HT-29 (cell line): ENCODE data around the gene GAS6. TPM values are rescaled to one million over a fixed set of nuclear protein-coding genes. Genes with fewer than 3 reads are reported as not detected.

Experiments used
- DNase-seq: peaks from one replicate; pipeline ENCODE4 v3.0.0-alpha.2; 2015; ENCODE audit warnings: low spot score
- total RNA-seq: library from RNA; depleted of rRNA; stranded (reverse); fragments of >200 nt; shearing (Covaris generic); gene quantifications from 2 replicates; pipeline ENCODE4 v1.2.3, GENCODE V29; 2014

Gene GAS6
- total RNA-seq, 1 experiment from 2014 or later: 1.4 TPM

- DNase-seq: no peak
Observed at GRCh38 chr13:113887700-113888201, 23.9 kb upstream of the GAS6 start.

- DNase-seq: no peak
Observed at GRCh38 chr13:113886561-113887112, 22.8 kb upstream of the GAS6 start.

DNA sequence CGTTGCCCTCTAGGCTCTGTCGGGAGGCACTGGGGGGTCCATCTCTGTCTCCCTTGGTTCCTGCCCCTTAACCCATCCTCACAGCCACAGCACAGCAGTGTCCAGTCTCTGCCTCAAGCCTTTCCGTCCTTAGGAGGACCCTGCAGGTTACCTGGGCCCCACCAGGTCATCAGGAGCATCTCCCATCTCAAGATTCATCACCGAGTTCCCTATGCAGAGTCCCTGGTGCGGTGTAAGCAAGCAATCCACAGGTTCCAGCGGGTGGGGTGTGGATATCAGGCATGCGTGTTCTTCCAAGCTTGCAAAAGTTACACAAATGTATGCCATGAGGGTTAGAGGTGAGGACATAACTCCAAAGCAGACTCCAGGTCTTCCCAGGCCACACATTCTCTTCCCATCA lies 20.9 kb upstream of the GAS6 start:
- no peak for DNase-seq

DNA sequence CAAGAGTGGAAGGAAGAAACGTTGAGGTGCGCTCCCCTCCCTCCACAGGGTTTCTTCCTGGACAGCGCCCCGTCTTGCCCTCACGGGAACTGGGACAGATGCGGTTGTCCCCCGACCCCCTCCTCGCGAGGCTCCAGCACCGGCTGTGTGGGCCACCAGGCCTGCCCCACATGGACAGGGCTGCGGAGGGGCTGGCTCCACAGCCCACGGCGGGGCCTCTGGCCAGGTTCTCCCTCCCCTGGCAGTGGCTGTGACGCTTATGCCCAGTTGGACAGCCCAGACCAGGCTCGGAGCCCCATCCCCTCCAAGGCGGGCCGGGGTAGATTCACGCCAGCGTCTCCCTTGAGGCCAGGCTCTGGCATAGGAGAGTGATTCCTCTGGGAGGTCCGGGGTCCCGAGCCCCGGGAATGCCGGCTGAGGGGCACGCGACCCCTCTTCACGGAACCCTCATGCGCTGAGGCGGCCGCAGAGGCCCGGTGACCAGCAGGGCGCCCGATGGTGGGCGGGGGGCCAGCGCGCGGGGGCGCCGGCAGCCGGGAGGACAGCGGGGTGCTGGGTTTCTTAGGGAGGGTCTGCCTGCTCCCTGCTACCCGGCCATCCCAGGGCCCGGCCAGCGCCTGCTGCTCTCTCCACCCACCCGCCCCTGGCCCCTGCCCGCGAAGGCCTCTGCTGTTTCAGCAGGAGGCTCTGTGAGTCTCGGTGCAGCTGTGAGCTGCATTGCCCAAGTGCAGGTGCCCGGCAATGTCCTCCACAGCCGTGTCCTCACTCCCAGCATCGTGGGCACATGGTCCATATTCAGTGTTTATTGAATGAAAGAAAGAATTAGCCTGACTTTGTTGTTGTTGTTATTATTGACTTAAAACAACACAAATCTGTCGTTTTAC lies 20.3 kb upstream of the GAS6 start:
- no peak for DNase-seq

DNA sequence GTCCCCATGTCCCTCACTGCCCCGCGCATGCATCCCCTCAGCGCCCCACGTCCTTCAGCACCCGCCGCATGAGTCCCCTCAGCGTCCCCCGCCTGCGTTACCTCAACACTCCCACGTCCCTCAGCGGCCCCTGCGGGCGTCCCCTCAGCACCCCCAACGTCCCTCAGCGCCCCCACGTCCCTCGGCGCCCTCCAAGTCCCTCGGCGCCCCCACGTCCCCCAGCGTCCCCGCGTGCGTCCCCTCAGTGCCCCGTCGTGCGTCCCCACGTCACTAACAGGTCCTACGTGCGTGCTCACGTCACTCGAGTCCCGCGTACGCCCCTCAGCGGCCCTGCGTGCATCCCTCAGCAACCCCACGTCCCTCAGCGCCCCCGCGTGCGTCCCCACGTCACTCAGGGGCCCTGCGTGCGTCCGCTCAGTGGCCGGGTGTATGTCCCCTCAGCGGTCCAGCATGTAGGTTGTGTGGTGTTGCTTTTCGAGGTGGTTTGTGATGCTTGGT lies 19.5 kb upstream of the GAS6 start:
- no peak for DNase-seq

DNA sequence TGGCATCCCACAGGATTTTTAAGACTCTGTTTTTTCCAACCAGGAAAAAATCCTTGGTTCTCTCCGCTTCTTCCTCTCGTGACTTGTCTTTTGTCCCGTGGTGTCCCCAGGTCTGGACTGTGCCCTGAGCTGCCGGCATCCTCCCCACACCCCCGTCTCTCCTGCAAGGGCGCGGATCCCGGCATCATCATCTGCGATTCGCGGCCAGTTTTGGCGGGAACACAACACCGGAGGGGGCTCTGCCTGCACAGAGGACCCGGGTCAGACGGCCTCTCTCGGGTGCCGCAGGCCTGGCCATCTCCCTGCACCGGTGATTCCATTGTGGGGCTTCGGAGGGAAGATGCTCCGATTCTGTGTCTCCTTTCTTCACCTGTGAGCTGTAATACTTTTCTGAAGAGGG lies 18.8 kb upstream of the GAS6 start:
- DNase-seq: no peak

DNA sequence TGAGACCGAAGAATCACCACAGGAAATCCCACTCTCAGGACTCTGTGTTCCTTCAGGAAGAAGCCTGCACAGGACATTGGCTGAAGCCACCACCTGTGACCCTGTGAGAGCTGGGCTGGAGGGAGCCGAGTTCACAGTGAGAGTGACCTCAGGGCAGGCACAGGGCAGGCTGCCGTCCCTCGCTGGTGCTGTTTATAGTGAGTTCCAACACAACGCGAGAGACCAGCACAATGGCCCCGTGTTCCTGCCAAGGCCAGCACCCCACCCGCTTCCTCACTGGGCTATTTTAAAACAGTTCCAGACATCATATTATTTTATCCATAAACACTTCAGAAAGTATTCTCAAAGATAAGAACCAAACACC lies 18.4 kb upstream of the GAS6 start:
- no peak for DNase-seq

GRCh38 chr13:113881614-113882266 lies 17.9 kb upstream of the GAS6 start:
- no peak for DNase-seq

DNA sequence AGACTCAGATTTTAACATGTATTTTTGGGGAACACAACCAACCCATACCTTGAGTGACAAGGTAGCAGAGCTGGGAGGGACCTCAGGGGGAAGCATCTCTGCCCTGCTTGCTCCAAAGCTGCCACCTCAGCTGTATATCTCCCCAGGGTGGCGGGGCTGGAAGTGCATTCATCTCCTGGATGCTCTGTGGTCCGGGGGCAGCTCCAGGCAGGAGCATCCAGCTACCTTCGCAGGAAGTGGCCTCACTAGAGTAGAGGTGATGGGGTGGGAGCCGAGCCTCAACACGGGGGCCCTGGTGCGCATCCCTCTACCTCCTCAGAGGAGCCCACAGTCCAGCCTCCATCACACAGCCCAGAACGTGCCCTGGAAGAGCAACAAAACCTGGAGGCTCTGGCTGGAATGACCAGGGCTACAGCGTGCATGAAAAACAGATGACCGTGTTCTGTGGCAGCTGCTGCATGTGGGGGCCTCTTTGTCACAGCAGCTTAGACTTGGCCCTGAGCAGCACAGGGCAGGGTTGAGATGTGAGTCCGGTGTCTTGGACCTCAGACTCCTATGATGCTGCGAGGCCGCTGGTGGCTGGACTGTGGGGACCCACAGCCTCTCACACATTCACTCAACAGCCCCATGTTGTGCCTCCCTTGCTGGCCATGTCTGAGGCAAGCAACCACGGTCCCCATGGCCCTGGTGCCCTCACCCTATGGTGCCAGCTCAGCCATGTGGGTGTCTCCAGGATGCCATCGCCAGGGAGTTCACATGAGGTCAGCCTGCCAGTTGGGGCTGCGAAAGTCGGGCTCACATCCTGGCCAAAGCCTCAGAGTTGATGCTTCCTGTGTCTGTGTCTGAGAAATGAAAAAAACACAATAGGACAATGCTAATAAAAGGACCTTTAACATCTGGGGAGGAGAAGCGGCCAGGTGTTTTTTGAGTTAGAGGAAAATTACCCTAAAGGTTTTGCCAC lies 17.1 kb upstream of the GAS6 start:
- no peak for DNase-seq

DNA sequence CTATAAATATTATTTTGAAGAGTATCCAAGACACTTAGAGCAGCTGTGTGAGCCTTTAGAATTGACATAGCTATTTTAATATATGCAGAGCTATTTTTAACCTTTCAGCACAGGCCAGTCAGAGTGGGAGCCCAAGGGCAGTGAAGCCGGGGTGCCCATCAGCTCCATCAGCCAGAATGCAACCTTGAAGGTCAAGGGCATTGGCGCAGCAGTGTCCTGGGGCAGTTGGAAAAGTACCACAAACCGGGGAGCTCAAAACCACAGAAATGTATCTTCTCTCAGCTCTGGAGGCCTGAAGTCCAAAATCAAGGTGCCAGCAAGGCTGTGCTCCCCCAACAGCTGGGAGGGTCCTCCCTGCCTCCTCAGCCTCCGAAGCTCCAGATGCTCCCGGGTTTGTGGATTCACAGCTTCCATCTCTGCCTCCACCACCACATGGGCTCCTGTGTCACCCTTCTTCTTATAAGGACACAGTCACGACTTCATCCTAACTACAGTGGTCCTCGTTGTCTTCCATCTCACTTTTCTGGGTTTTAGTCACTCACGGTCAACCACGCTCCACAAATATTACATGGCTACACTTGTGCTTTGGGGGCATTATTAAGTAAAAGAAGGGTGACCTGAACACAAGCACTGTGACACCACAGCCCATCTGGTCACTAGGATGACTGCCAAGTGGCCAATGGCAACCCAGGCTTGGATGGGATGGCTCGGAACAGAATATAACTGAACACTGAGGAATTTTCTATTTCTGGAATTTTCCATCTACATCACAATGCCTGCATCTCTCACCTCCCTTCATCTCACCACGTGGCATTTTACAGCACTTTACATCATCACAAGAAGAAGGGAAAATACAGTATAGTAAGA lies 15.9 kb upstream of the GAS6 start:
- no peak for DNase-seq

DNA sequence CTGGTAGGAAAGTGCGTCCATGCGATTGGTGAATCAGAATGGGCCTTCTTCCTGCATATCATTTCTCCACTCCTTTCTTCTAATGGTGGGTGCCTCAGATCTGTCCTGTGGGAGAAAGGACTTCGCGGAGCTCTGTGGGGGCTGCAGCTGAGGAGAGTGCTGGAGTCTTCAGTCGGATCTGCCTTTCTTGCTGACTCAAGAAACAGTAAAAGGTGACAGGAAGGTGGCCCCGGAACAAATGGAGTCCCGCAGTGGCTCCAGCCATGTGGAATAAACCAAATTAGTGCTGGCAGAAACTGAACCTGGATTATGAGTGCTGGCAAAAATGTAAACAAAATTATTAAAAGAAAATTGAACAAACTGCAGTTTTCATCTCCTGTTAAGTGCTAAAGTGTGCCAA lies 15.1 kb upstream of the GAS6 start:
- DNase-seq: no peak

DNA sequence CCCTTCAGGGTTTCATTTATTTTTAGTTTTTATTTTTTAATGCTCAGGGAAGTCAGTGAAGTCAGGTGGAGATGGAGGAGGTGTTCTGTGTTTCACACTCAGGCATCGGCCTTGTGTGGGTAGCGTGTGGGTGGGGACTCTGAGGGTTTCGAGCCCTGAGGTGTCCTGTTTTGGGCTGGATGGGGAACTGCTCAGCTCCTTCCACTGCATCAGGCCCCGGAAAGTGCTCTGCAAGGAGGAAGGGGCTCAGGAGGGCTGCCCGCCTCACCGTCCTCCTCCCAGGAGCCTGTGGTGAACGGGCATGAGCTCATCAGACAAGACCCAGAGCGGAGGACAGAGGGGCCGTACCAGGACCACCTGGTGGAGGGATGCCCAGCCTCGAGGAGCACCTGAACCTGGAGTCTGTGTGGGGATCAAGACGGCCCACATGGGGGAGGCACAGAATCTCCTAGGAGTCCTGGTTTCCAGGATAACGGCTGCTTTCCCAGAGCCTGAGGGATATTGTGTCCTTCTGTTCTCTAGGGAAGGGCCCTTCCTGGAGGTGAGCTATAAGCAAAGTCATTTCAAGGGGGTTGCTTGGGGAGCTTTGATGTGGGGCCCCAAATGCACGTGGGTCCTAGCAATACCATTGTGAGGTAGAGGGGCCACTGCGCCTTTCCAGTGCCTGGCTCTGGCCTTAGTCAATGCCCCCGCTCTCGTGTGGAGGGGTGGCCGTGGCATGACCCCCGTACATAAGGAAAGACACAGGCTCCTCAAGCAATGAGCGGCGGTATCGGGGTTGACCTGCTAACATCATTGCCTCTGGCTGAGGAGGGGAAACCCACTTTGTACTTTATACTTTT lies 13.5 kb upstream of the GAS6 start:
- DNase-seq: no peak

- no peak for DNase-seq
Observed at GRCh38 chr13:113876346-113877148, 12.7 kb upstream of the GAS6 start.

DNA sequence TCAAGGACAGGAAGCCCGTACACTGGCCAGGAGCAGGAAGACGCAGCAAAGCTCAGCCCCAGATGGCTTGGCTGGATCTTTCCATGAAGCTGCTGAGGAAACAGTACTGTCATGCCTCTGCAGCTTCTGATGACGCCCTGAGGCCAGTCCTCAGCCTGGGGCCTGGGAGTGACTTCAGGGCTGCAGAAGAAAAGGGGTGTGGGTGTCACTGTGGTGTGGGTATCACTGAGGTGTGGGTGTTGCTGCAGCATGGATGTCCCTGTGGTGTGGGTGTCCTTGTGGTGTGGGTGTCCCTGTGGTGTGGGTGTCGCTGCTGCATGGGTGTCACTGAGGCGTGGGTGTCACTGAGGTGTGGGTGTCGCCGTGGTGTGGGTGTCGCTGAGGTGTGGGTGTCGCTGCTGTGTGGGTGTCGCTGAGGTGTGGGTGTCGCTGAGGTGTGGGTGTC lies 12.0 kb upstream of the GAS6 start:
- no peak for DNase-seq

DNA sequence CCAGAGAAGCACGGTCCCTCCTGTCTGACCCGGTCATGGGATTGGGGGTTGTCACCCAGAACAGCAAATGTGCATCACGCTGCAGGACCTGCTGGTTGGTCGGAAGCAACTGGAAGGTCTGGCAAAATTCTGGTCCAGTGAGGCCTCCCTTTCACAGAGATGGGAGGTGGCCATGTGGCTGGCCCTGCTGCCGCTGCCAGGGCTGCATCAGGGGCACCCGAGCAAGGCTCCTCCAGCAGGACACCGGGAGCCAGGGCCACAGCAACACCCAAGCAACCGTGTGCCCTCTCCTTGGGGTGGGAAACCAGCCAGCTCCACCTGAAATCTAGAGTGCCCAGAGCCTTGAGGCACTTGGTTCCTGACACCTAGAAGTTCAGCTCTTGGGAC lies 11.5 kb upstream of the GAS6 start:
- no peak for DNase-seq

- DNase-seq: no peak
Observed at GRCh38 chr13:113874579-113875428, 10.9 kb upstream of the GAS6 start.

DNA sequence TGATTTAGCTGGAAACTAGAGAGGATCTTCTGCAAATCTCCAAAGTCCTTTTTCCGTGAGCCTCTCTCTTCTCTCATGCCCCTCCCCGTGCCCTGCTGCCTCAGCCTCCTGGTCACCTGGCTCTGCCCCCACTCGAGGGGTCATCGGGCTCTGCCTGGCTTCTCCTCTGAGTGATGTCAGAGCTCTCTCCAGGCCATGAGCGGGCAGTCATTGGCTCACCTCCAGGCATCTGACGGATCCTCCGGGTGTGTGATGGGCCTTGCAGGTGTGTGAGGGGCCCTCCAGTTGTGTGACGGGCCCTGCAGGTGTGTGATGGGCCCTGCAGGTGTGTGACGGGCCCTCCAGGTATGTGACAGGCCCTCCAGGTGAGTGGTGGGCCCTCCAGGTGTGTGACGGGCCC lies 10.3 kb upstream of the GAS6 start:
- DNase-seq: no peak

- no peak for DNase-seq
Observed at GRCh38 chr13:113869263-113869662, 5.4 kb upstream of the GAS6 start.
